GM18861 (cell line): ENCODE data around the gene MAP3K14.
"Not testable (repeated sequence)": the region's sequence is repeated elsewhere in the genome, so short reads cannot be mapped to it uniquely, and the experiment has no call there.

Experiments
- ATAC-seq: cut with Tn5 transposase; IDR thresholded peaks from one replicate; pipeline ENCODE4 v1.9.1; 2021; ENCODE audit not compliant: unreplicated experiment

Gene MAP3K14

GRCh38 chr17:45261577-45262515 is 55.0 kb downstream of the MAP3K14 start, which contains the start of gene SPATA32:
Gene SPATA32, minus strand, starts transcription at chr17:45262094. Its CDS starts 78 bp downstream, at chr17:45262016.
- no peak for ATAC-seq

DNA sequence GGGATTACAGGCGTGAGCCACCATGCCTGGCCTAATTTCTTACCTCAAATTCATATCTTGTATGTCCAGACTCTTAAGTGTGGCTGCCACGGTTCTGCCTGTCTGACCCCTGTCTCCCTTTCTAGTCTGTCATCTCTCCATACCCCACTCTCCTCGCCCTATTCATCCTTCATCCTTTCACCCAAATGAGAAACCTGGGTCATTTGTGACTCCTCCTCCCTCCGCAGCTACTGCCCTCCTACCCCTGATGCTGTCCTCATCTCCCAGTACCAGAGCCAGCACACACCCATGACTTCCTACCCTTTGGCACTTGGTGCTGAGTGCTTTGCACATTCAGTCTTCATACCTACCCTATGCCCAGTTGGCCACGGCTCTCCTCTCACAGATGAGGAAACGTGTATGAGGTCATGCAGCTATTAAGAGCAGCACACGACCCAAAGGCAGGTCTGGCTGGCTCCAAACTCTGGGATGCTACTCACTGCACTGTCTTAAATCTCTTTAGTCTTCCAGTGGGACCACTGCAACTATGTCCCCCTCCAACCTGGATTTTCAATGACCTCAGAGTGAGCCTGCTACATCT is 56.5 kb downstream of the MAP3K14 start:
- ATAC-seq, result no peak

DNA sequence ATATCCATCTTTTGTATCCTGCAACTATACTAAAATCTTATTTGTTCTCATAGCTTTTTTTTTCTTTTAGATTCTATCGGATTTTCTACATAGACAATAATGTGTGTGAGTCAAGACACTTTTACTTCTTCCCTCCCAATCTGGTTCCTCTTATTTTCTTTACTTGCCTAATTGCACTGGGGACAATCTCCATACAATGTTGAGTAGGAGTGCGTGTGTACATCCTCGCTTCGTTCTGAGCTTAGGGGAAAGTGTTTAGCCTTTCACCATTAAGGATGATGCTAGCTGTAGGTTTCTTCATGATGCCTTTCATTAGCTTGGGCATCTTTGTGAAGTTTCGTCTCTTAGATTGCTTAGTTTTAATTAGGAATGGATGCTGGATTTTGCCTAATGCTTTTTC is 57.8 kb downstream of the MAP3K14 start:
- no peak for ATAC-seq

DNA sequence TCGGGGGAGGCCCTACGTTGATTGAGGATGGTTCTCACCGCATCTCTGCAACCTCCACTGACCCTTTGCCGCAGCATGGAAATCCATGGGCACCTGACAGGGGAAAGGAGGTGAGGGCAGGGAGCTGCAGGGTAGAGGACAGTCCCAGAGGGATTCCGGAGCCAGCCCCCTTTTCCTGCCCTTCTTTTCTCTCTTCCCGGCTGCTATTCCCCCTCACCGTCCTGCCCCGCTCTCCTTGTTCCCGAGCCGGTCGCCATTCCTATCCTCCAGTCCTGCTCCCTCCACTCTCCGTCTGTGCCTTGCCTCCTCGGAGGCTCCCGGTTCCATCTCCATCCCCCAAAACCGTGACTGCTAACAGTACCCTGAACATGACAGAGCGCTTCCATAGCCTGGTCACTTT is 59.7 kb downstream of the MAP3K14 start:
- ATAC-seq, result no peak

- no peak for ATAC-seq
These were observed 60.5 kb downstream of the MAP3K14 start for GRCh38 chr17:45256114-45256966.

DNA sequence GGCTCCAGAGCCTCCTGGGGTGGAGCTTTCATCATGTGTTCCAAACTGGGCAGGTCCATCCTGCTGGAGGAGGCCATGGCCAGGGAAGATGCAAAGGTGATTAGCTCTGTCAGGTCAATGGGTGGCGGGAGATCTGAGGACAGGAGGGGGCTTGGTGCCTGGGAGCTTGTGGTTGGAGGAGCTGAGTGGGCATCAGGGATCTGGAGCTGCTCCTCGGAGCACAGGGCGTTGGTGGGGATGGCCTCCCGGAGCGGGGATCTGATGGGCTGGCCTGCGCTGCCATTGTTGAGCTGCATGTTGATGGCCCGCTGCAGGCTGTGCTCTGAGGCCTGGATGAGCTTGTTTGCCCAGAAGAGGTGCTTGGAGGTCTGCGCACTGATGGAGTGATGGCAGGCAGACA is 61.5 kb downstream of the MAP3K14 start:
- no peak for ATAC-seq

DNA sequence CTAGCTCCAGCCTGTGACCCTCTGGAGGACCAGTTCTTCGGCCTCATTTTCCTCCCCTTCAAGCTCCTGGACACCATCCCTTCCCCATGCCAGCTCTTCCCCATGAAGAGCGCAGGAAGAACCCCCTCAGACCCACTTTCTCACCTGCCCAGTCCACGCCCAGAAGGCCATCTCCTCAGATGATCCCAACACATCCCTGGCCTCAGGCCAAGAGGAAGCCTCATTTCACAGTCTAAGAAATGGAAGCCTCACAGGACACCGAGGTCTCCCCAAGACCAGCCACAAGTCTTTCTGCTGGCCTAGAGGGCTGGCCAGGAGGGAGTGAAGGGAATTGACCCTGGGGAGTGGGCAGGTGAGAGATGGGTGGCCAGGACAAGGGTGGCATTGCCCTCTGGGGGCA is 62.9 kb downstream of the MAP3K14 start:
- ATAC-seq, result no peak

DNA sequence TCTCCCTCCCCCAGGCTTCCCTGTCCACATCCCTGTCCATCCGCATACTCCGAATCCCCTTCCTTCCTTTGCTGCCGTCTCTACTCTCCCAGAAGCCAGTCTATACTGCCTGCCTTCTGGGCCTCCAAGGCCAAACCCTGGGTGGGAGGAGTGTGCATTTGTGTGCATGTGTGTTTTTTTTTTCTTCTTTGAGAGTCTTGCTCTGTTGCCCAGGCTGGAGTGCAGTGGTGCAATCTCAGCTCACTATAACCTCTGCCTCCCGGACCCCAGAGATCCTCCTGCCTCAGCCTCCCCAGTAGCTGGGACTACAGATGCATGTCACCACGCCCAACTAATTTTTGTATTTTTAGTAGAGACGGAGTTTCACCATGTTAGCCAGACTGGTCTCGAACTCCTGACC is 63.6 kb downstream of the MAP3K14 start:
- not testable (repeated sequence) for ATAC-seq

GRCh38 chr17:45251931-45252330 is 64.9 kb downstream of the MAP3K14 start:
- no peak for ATAC-seq

DNA sequence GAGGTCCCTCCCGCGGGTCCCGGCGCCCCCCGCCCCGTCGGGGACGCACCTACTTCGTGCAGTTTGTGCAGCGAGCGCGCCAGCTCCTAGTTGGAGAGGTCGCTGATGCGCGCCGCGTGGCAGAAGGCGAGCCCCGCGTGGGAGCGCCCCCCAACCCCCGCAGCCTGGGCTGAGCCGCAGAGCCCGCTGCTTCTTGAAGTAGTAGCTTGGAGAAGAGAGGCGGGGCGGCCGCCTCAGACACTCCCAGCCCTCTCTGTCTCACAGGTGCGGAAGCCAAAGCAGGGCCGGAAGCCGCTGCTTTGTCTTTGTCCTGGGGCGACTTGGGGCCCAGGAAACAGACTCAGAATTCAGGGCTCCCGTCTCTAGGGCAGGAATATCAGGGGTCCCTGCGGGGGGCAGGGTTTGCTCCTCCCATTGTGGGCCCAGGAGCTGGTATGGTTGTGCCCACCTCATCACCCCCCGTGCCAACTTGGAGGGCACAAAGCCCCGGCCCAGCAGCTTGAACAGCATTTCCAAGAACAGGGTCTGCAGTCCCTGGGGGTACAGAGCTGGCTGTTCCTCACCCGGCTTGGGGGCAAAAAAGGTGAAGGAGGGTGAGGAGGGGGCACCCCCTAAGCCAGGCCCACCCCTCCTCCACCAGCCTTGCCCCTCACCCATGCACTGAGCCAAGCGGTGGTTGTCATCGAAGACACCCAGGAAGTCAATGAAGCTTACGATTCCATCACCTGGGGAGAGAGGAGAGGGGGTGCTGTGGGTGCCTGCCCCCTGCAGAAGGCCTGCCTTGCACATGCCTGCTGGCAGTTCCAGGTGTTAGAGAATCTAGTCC is 68.5 kb downstream of the MAP3K14 start:
- ATAC-seq, result peak; percentile 41

DNA sequence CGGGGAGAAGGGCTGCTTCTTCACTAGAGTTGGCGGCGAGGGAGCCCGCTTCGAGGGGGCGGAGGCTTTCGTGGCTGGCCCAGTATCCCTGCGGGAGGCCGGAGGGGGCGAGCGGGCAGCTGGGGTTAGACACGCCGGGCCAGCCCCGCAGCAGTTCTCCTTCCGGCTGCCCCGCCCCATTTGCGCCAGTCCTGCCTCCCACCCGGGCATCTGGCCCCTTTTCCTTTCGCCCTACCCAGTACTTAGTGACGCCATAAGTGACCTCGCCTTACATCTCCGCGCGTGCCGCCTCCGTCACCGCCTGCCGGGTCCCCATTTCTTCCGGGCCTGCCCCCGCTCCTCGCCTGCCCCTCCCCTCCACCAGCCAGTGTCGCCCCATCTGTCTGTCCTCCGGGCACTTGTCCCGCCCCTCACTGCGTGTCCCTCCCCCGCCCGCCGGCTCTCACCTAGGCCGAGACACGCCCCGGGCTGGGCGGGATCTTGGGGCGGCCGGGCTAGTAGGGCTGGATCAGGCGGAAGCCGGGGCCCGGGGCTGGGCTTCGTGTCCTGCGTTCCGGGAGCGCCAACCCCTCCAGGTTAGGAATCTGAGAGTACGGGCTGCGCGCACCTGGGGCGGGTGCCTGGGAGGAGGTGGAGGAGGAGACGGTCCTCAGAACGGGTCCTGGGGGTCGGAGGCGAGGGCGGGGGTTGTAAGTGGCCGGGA is 69.2 kb downstream of the MAP3K14 start:
- peak; percentile 43 for ATAC-seq

DNA sequence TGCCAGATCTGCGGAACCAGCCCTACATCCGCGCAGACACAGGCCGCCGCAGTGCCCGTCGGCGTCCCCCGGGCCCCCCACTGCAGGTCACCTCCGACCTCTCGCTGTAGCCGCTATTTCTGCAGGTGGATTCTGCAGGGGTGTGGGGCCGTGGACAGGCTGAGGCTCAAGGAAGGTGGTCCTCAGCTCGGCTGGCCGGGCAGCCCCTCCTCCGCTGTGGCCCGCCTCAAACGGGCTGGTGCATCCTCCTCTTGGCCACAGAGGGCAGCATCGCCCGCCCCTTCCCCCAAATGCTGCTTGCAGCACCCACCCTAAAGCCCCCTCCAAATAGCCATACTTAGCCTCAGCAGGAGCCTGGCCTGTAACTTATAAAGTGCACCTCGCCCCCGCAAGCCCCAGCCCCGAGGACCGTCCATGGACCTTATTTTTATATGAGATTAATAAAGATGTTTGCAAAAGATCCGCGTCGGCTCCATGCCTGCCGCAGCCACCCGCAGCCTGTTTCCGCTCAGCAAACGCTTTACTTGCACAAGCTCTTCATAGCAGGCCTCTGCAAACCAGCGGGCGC is 69.9 kb downstream of the MAP3K14 start:
- no peak for ATAC-seq

GRCh38 chr17:45246338-45246737 is 70.5 kb downstream of the MAP3K14 start:
- ATAC-seq, result no peak

GRCh38 chr17:45244725-45245656 is 71.8 kb downstream of the MAP3K14 start:
- no peak for ATAC-seq

DNA sequence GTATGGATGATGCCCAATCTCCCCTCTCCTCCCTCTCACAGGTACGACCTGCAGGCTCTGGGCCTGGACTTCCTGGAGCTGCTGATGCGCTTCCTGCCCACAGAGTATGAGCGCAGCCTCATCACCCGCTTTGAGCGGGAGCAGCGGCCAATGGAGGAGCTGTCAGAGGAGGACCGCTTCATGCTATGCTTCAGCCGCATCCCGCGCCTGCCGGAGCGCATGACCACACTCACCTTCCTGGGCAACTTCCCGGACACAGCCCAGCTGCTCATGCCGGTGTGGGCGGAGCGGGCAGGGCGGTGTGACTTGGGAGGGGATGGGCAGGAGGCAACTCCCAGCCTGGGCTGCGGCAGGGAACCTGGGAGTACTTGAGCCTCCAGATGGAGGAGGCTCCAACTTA is 73.1 kb downstream of the MAP3K14 start:
- ATAC-seq, result no peak

DNA sequence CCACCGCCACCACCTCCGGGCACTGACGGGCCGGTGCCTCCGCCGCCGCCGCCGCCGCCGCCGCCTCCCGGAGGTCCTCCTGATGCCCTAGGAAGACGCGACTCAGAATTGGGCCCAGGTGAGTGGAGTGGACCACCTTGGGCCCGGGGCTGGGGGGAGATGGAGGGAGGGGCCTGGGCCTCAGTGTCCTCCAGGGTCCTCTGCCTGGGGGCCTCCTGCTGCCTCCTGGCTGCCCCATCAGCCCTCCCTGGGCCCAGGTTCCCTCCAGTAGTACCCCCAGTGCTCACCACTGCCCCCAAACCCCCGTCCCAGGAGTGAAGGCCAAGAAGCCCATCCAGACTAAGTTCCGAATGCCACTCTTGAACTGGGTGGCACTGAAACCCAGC is 74.8 kb downstream of the MAP3K14 start:
- no peak for ATAC-seq

DNA sequence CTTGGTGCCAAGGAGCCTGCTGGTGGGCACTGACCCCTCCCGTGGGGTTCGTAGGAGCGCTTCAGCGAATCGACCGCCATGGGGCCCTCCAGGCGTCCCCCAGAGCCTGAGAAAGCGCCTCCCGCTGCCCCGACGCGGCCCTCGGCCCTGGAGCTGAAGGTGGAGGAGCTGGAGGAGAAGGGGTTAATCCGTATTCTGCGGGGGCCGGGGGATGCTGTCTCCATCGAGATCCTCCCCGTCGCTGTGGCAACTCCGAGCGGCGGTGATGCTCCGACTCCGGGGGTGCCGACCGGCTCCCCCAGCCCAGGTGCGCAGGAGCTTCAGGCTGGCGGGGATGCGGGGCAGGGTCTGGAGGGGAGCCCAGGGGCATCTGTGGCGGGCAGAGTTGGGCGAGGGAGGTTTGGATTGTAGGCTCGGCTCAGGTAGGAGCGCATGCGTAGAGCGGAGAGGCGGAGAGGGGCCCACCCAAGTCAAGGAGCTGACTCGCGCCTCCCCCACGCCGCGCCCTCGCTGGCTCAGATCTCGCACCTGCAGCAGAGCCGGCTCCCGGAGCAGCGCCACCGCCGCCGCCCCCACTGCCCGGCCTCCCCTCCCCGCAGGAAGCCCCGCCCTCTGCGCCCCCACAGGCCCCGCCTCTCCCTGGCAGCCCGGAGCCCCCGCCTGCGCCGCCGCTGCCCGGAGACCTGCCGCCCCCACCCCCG is 75.3 kb downstream of the MAP3K14 start:
- ATAC-seq, result no peak

- ATAC-seq, result no peak
These were observed 75.9 kb downstream of the MAP3K14 start for GRCh38 chr17:45240905-45241327.
